ENCODE results near the gene OSBPL10.

Gene OSBPL10

DNA sequence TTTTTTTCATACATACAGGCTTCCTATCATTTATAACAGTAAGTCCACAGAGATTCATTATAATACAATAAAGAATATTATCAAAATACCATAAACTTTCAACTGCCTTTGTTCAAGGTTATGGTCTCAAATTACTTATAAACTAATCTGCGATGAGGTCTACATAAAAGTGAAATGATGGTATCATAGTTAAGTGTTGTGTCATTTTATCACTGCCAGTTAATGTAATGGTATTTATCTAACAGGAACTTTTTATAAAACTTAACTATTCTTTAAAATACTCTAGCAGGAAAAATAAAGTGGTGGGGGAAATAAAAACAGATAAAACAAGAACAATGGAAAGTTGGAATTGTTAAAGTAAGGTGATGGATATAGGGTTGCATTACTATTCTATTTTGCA is 153.1 kb downstream of the OSBPL10 start:
- H2AFZ ChIP-seq (ENCODE audit: low read length), result no peak overlapping the region
- TF ChIP-seq, protein P1, sequence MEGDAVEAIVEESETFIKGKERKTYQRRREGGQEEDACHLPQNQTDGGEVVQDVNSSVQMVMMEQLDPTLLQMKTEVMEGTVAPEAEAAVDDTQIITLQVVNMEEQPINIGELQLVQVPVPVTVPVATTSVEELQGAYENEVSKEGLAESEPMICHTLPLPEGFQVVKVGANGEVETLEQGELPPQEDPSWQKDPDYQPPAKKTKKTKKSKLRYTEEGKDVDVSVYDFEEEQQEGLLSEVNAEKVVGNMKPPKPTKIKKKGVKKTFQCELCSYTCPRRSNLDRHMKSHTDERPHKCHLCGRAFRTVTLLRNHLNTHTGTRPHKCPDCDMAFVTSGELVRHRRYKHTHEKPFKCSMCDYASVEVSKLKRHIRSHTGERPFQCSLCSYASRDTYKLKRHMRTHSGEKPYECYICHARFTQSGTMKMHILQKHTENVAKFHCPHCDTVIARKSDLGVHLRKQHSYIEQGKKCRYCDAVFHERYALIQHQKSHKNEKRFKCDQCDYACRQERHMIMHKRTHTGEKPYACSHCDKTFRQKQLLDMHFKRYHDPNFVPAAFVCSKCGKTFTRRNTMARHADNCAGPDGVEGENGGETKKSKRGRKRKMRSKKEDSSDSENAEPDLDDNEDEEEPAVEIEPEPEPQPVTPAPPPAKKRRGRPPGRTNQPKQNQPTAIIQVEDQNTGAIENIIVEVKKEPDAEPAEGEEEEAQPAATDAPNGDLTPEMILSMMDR (IDR thresholded peaks at IDR 0.05; ENCODE audit: low read length), result no peak
- TF ChIP-seq EZH2 (IDR thresholded peaks at IDR 0.05; ENCODE audit: borderline replicate concordance, low read length), result no peak
- H3K9me2 ChIP-seq (ENCODE audit: low read depth, low read length), result no peaks in the 10 kb centered on the region
- no peak overlapping the region for H3K4me2 ChIP-seq (ENCODE audit: low read length)
- H3K79me2 ChIP-seq (ENCODE audit: insufficient read depth, low read length), result peaks cover 14% of the 10 kb centered on the region
- H3F3A ChIP-seq (ENCODE audit: insufficient read depth, low read length), result no peaks in the 10 kb centered on the region
- H3K9ac ChIP-seq (ENCODE audit: low read length), result no peak overlapping the region
- no peaks in the 10 kb centered on the region for H3K27me3 ChIP-seq (ENCODE audit: insufficient read depth, low read length)
- H3K27ac ChIP-seq (ENCODE audit: low read depth, low read length, poor library complexity, severe bottlenecking), result no peak overlapping the region
- H3K4me3 ChIP-seq (ENCODE audit: low read depth, low read length, poor library complexity, severe bottlenecking), result no peak overlapping the region
- no peaks in the 10 kb centered on the region for H3K9me3 ChIP-seq (ENCODE audit: low read length)
- H3K36me3 ChIP-seq (ENCODE audit: insufficient read depth, low read length), result peaks cover 78% of the 10 kb centered on the region
- no peaks in the 10 kb centered on the region for H3K4me1 ChIP-seq (ENCODE audit: insufficient read depth, low read length, severe bottlenecking)
- H4K20me1 ChIP-seq (ENCODE audit: insufficient read depth, low read length), result no peaks in the 10 kb centered on the region

DNA sequence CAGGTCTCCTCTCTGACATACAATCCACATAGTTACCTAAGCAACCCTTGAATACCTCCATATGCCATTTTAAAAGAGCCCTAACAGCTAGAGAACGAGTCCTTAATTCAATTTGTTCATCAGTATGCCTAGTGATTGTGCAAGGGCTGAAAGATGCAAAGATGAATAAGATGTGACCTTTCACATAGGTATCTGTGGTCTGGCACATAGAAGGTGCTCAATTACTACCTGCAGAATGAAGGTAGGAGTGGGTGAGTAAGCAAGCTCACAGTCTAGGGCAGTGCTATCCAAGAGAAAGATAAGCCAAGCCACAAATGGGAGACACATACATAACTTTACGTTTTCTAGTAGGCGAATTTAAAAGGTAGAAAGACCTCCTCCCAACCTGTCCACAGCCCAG is 157.9 kb downstream of the OSBPL10 start:
- peaks cover 65% of the 10 kb centered on the region for H3K36me3 ChIP-seq (ENCODE audit: insufficient read depth, low read length)
- H3K27me3 ChIP-seq (ENCODE audit: insufficient read depth, low read length), result no peaks in the 10 kb centered on the region
- no peaks in the 10 kb centered on the region for H3K79me2 ChIP-seq (ENCODE audit: insufficient read depth, low read length)
- H3K4me2 ChIP-seq (ENCODE audit: low read length), result no peak overlapping the region
- no peaks in the 10 kb centered on the region for H3F3A ChIP-seq (ENCODE audit: insufficient read depth, low read length)
- H3K9ac ChIP-seq (ENCODE audit: low read length), result no peak overlapping the region
- no peak overlapping the region for H3K27ac ChIP-seq (ENCODE audit: low read depth, low read length, poor library complexity, severe bottlenecking)
- no peaks in the 10 kb centered on the region for H3K4me1 ChIP-seq (ENCODE audit: insufficient read depth, low read length, severe bottlenecking)
- H4K20me1 ChIP-seq (ENCODE audit: insufficient read depth, low read length), result no peaks in the 10 kb centered on the region
- no peaks in the 10 kb centered on the region for H3K9me2 ChIP-seq (ENCODE audit: low read depth, low read length)
- no peak overlapping the region for H3K4me3 ChIP-seq (ENCODE audit: low read depth, low read length, poor library complexity, severe bottlenecking)
- H3K9me3 ChIP-seq (ENCODE audit: low read length), result no peaks in the 10 kb centered on the region
- H2AFZ ChIP-seq (ENCODE audit: low read length), result no peak overlapping the region
- TF ChIP-seq, protein P1 (IDR thresholded peaks at IDR 0.05; ENCODE audit: low read length), result no peak
- TF ChIP-seq EZH2 (IDR thresholded peaks at IDR 0.05; ENCODE audit: borderline replicate concordance, low read length), result no peak

DNA sequence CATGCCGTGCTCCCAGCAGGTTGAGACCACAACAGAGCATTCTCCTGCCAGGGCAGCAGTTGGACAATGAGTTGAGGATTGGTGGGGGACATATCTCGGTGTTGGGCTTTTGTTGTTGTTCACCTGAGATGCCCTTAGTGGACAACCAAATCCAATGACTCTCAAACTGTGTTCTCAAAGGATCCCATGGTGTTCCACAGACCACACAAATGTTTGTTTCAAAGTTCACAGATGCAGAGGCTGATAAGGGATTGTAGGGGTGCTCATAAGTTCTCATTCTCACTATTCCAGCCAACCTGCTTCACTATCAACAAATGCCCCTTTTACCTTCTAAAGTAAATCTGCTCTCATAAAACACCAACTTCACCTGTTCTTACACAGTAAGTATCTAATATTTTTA is 159.9 kb downstream of the OSBPL10 start:
- Histone ChIP-seq H3K9ac (ENCODE audit: low read length) (no peak overlapping the region), H3K36me3 (ENCODE audit: insufficient read depth, low read length) (peaks cover 68% of the 10 kb centered on the region), H3K27me3 (ENCODE audit: insufficient read depth, low read length) (no peaks in the 10 kb centered on the region), H3K79me2 (ENCODE audit: insufficient read depth, low read length) (no peaks in the 10 kb centered on the region), H3K4me3 (ENCODE audit: low read depth, low read length, poor library complexity, severe bottlenecking) (no peak overlapping the region), H3F3A (ENCODE audit: insufficient read depth, low read length) (no peaks in the 10 kb centered on the region), H3K27ac (ENCODE audit: low read depth, low read length, poor library complexity, severe bottlenecking) (no peak overlapping the region), H3K4me1 (ENCODE audit: insufficient read depth, low read length, severe bottlenecking) (peaks cover 10% of the 10 kb centered on the region), H3K9me2 (ENCODE audit: low read depth, low read length) (no peaks in the 10 kb centered on the region), H3K4me2 (ENCODE audit: low read length) (no peak overlapping the region), H3K9me3 (ENCODE audit: low read length) (no peaks in the 10 kb centered on the region), H2AFZ (ENCODE audit: low read length) (no peak overlapping the region), H4K20me1 (ENCODE audit: insufficient read depth, low read length) (no peaks in the 10 kb centered on the region)
- TF ChIP-seq, protein P1 (IDR thresholded peaks at IDR 0.05; ENCODE audit: low read length), result no peak

Data from OCI-LY1 (cell line).